ENCODE results near the gene RCE1.

Gene RCE1

GRCh38 chr11:66870616-66871520 is 27.6 kb downstream of the RCE1 start:
- no peak for DNase-seq

- no peak for DNase-seq
Measured at GRCh38 chr11:66871521-66871901, 28.3 kb downstream of the RCE1 start.

GRCh38 chr11:66874232-66874631 is 31.0 kb downstream of the RCE1 start:
- no peak for DNase-seq

GRCh38 chr11:66875378-66875777 is 32.1 kb downstream of the RCE1 start:
- no peak for DNase-seq

- no peak for DNase-seq
Measured at GRCh38 chr11:66877588-66878385, 34.5 kb downstream of the RCE1 start.

GRCh38 chr11:66878474-66878873 is 35.2 kb downstream of the RCE1 start:
- DNase-seq = no peak

GRCh38 chr11:66879000-66879399 is 35.8 kb downstream of the RCE1 start:
- no peak for DNase-seq

GRCh38 chr11:66879583-66879982 is 36.3 kb downstream of the RCE1 start:
- no peak for DNase-seq

GRCh38 chr11:66879999-66880398 is 36.8 kb downstream of the RCE1 start:
- no peak for DNase-seq

- no peak for DNase-seq
Measured at GRCh38 chr11:66880496-66881450, 37.5 kb downstream of the RCE1 start.

GRCh38 chr11:66881451-66881835 is 38.2 kb downstream of the RCE1 start:
- DNase-seq = no peak

GRCh38 chr11:66881927-66882452 is 38.7 kb downstream of the RCE1 start:
- no peak for DNase-seq

- DNase-seq = no peak
Measured at GRCh38 chr11:66882561-66883015, 39.3 kb downstream of the RCE1 start.

- DNase-seq = peak; percentile 53
Measured at GRCh38 chr11:66883016-66883965, 40.0 kb downstream of the RCE1 start.

- DNase-seq = no peak
Measured at GRCh38 chr11:66884443-66884842, 41.2 kb downstream of the RCE1 start.

- no peak for DNase-seq
Measured at GRCh38 chr11:66885469-66885868, 42.2 kb downstream of the RCE1 start.

GRCh38 chr11:66885950-66886440 is 42.8 kb downstream of the RCE1 start:
- no peak for DNase-seq

- DNase-seq = no peak
Measured at GRCh38 chr11:66886671-66887221, 43.5 kb downstream of the RCE1 start.

GRCh38 chr11:66887526-66887925 is 44.3 kb downstream of the RCE1 start:
- no peak for DNase-seq

- no peak for DNase-seq
Measured at GRCh38 chr11:66888282-66888681, 45.0 kb downstream of the RCE1 start.

GRCh38 chr11:66889960-66890359 is 46.7 kb downstream of the RCE1 start:
- no peak for DNase-seq

Data from CD4-positive, alpha-beta T cell treated with Interleukin-21 for 1 hour (primary cell).